HL-60 (cell line): ENCODE measurements around the gene FILIP1L.

ENCODE experiments used
- POLR2AphosphoS5 ChIP-seq: IDR thresholded peaks from 2 replicates; pipeline ENCODE4 v1.6.1; 2012; ENCODE audit warnings: low read depth
- SPI1 ChIP-seq: IDR thresholded peaks from 2 replicates; pipeline ENCODE4 v1.6.1; 2012; ENCODE audit warnings: low read depth, mild to moderate bottlenecking, borderline replicate concordance
- TF ChIP-seq, protein P1 (sequence below): IDR thresholded peaks from 2 replicates; pipeline ENCODE4 v1.6.1; 2012; ENCODE audit warnings: low read depth; ENCODE audit not compliant: insufficient replicate concordance
- TF ChIP-seq, protein P2 (sequence below): IDR thresholded peaks from one replicate; pipeline ENCODE4 v1.5.1; 2011; ENCODE audit warnings: low read length, control low read depth, inconsistent platforms; ENCODE audit not compliant: insufficient read depth

GRCh38 chr3:99990179-99990578, 124.1 kb downstream of the FILIP1L start:
- TF ChIP-seq, protein P1, sequence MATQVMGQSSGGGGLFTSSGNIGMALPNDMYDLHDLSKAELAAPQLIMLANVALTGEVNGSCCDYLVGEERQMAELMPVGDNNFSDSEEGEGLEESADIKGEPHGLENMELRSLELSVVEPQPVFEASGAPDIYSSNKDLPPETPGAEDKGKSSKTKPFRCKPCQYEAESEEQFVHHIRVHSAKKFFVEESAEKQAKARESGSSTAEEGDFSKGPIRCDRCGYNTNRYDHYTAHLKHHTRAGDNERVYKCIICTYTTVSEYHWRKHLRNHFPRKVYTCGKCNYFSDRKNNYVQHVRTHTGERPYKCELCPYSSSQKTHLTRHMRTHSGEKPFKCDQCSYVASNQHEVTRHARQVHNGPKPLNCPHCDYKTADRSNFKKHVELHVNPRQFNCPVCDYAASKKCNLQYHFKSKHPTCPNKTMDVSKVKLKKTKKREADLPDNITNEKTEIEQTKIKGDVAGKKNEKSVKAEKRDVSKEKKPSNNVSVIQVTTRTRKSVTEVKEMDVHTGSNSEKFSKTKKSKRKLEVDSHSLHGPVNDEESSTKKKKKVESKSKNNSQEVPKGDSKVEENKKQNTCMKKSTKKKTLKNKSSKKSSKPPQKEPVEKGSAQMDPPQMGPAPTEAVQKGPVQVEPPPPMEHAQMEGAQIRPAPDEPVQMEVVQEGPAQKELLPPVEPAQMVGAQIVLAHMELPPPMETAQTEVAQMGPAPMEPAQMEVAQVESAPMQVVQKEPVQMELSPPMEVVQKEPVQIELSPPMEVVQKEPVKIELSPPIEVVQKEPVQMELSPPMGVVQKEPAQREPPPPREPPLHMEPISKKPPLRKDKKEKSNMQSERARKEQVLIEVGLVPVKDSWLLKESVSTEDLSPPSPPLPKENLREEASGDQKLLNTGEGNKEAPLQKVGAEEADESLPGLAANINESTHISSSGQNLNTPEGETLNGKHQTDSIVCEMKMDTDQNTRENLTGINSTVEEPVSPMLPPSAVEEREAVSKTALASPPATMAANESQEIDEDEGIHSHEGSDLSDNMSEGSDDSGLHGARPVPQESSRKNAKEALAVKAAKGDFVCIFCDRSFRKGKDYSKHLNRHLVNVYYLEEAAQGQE: no peak
- TF ChIP-seq POLR2AphosphoS5 (no peak), SPI1 (no peak)
- TF ChIP-seq, protein P2, sequence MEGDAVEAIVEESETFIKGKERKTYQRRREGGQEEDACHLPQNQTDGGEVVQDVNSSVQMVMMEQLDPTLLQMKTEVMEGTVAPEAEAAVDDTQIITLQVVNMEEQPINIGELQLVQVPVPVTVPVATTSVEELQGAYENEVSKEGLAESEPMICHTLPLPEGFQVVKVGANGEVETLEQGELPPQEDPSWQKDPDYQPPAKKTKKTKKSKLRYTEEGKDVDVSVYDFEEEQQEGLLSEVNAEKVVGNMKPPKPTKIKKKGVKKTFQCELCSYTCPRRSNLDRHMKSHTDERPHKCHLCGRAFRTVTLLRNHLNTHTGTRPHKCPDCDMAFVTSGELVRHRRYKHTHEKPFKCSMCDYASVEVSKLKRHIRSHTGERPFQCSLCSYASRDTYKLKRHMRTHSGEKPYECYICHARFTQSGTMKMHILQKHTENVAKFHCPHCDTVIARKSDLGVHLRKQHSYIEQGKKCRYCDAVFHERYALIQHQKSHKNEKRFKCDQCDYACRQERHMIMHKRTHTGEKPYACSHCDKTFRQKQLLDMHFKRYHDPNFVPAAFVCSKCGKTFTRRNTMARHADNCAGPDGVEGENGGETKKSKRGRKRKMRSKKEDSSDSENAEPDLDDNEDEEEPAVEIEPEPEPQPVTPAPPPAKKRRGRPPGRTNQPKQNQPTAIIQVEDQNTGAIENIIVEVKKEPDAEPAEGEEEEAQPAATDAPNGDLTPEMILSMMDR: no peak
